CD4-positive, alpha-beta T cell treated with Interleukin-4 for 1 hour (primary cell): ENCODE results near the gene OR10G7.
"Not testable (repeated sequence)": the region's sequence is repeated elsewhere in the genome, so short reads cannot be mapped to it uniquely, and the experiment has no call there.

ENCODE experiments used
- DNase-seq, 2 donors: peaks; one replicate each; pipeline ENCODE4 v3.0.0-alpha.2; 2020 to 2022

The OR10G7 gene

DNA sequence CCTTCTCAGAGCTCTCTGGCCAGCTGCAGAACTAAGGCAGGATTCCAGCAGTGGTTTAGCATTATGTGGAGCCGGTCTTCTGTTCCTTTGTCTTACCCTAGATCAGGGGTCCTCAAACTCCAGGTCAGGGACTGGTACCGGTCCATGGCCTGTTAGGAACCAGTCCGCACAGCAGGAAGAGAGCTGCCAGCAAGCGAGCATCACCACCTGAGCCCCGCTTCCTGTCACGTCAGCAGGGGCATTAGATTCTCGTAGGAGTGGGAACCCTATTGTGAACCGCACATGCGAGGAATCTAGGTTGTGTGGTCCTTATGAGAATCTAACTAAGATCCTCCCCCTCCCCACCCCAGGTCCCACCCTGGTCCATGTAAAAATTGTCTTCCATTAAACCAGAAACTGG, 1.6 kb downstream of the OR10G7 start:
- no peak for DNase-seq

DNA sequence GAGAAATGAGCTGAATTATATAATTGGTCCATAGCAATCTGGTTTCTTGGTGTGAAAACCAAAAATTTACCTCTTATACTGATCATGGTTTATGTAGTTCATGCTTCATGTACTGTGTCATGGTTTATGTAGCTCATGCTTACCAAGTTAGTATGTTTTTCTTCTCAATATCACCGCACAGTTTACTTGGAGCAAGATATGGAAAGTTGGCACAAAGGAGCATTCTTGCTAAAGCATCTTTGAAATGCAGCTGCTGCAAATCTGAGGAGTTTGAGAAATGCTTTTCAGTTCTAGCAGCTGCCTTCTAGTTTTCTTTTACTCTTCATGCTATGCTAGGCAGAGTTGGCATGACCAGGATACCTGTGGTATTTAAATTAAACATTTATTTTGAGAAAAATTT, 4.5 kb downstream of the OR10G7 start:
- DNase-seq: no peak

DNA sequence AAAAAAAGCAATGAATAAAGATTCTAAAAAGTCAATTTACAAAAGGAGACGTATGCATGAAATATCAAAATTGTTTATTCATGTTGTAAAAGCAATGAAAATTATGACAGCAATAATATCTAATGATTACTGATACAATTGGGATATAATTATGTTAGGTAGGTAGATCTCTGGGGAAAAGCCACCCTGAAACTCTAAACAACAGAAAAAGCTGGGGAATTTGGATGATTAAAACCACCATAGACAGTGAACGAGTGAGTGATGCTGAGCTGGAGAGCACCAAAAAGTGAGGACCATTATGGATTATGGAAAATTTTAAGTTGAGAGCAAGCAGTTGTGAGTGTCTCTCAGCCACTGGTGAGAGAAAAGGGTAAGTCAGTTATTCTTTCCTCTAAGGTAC, 14.6 kb downstream of the OR10G7 start, which contains the start of gene OR10G8:
OR10G8 (plus strand) TSS at position 301 of the 400 bp plus-strand sequence. CDS start 2,825 bp downstream, outside the sequence.
- no peak for DNase-seq

DNA sequence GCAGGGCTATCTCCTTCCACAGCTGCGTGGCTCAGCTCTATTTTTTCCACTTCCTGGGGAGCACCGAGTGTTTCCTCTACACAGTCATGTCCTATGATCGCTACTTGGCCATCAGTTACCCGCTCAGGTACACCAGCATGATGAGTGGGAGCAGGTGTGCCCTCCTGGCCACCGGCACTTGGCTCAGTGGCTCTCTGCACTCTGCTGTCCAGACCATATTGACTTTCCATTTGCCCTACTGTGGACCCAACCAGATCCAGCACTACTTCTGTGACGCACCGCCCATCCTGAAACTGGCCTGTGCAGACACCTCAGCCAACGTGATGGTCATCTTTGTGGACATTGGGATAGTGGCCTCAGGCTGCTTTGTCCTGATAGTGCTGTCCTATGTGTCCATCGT, 25.3 kb downstream of the OR10G7 start:
- not testable (repeated sequence) for DNase-seq

DNA sequence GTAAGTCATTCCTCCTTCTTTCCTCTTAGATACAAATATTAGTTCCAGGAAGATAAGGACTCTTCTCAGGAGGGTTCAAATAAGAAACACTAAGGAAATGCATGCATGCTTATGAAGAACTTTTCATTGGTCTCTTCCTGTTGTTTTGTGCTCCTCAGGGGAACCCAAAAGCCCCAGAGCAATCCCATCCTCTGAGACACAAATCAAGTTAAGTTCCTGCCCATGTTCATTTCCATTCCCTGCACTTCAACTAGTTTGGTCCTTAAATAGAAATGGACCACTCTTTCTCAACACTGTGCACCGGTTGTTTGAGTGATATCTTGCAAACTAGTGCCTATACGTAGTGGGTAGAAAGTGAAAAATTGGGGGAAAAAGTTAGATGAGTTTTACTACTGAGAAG, 28.4 kb downstream of the OR10G7 start, which contains the start of gene OR10G4:
OR10G4 (plus strand) TSS at position 301 of the 400 bp plus-strand sequence. CDS start 2,578 bp downstream, outside the sequence.
- DNase-seq: no peak

DNA sequence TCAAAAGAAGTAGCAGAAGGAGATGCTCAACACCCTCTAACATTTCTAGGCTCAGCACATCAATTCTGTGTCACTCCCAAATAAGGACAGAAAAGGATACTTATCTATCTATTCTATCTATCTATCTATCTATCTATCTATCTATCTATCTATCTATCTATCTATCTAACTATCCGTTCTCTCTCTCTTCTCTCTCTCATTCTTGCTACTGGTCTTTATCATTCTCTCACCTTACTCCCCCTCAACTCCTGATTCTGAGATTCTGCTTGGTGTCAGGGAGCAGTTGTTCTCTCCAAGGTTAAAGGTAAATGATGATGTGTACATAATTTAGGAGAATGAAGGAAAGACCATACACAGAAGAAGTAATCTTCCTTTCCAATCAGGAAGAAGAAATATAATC, 46.0 kb downstream of the OR10G7 start, which contains the start of gene OR10G6:
OR10G6 (minus strand) TSS at position 43 of the 400 bp plus-strand sequence; CDS start at position 43, 0 bp downstream.
- DNase-seq: no peak
